Measurements from ENCODE around the gene C12orf75.
"Not testable (repeated sequence)": the region's sequence is repeated elsewhere in the genome, so short reads cannot be mapped to it uniquely, and the experiment has no call there.

Gene C12orf75

GRCh38 chr12:105378911-105379310, 48.4 kb downstream of the C12orf75 start:
- DNase-seq (ENCODE audit: low spot score) = no peak

- peak; percentile 70 for DNase-seq (ENCODE audit: low spot score)
Measured at GRCh38 chr12:105382771-105383622, 52.5 kb downstream of the C12orf75 start.

GRCh38 chr12:105384220-105384619, 53.7 kb downstream of the C12orf75 start:
- no peak for DNase-seq (ENCODE audit: low spot score)

- DNase-seq (ENCODE audit: low spot score) = no peak
Measured at GRCh38 chr12:105384916-105385535, 54.5 kb downstream of the C12orf75 start.

- no peak for DNase-seq (ENCODE audit: low spot score)
Measured at GRCh38 chr12:105386431-105386830, 55.9 kb downstream of the C12orf75 start.

- DNase-seq (ENCODE audit: low spot score) = no peak
Measured at GRCh38 chr12:105391231-105391630, 60.7 kb downstream of the C12orf75 start.

GRCh38 chr12:105393587-105393986, 63.1 kb downstream of the C12orf75 start:
- no peak for DNase-seq (ENCODE audit: low spot score)

- DNase-seq (ENCODE audit: low spot score) = no peak
Measured at GRCh38 chr12:105396024-105396423, 65.5 kb downstream of the C12orf75 start.

- DNase-seq (ENCODE audit: low spot score) = no peak
Measured at GRCh38 chr12:105396983-105397382, 66.5 kb downstream of the C12orf75 start.

GRCh38 chr12:105398930-105399329, 68.4 kb downstream of the C12orf75 start:
- DNase-seq (ENCODE audit: low spot score) = no peak

GRCh38 chr12:105399428-105400081, 69.1 kb downstream of the C12orf75 start:
- DNase-seq (ENCODE audit: low spot score) = no peak

GRCh38 chr12:105400227-105400626, 69.7 kb downstream of the C12orf75 start:
- DNase-seq (ENCODE audit: low spot score) = no peak

GRCh38 chr12:105401198-105401597, 70.7 kb downstream of the C12orf75 start:
- no peak for DNase-seq (ENCODE audit: low spot score)

GRCh38 chr12:105402366-105402765, 71.9 kb downstream of the C12orf75 start:
- no peak for DNase-seq (ENCODE audit: low spot score)

GRCh38 chr12:105403095-105403494, 72.6 kb downstream of the C12orf75 start:
- DNase-seq (ENCODE audit: low spot score) = no peak

- not testable (repeated sequence) for DNase-seq (ENCODE audit: low spot score)
Measured at GRCh38 chr12:105404134-105404533, 73.6 kb downstream of the C12orf75 start.

GRCh38 chr12:105406497-105406896, 76.0 kb downstream of the C12orf75 start:
- DNase-seq (ENCODE audit: low spot score) = no peak

- DNase-seq (ENCODE audit: low spot score) = no peak
Measured at GRCh38 chr12:105409279-105409678, 78.8 kb downstream of the C12orf75 start.

- no peak for DNase-seq (ENCODE audit: low spot score)
Measured at GRCh38 chr12:105409801-105410471, 79.4 kb downstream of the C12orf75 start.

GRCh38 chr12:105413911-105414487, 83.5 kb downstream of the C12orf75 start:
- DNase-seq (ENCODE audit: low spot score) = no peak

GRCh38 chr12:105417732-105418131, 87.2 kb downstream of the C12orf75 start:
- no peak for DNase-seq (ENCODE audit: low spot score)

GRCh38 chr12:105418229-105418628, 87.7 kb downstream of the C12orf75 start:
- no peak for DNase-seq (ENCODE audit: low spot score)

Measured in RKO (cell line).